Panc1 (cell line): Measurements from ENCODE around the gene KIAA1755. TPM values are rescaled to one million over a fixed set of nuclear protein-coding genes. Genes with fewer than 3 reads are reported as not detected.

Source experiments
- ATAC-seq: fragments of 200-7000 bp; cut with Tn5 transposase; 2 replicates; pipeline ENCODE4 v1.9.1; 2020; ENCODE audit warnings: mild to moderate bottlenecking, moderate library complexity
- BruUV-seq: library from RNA; stranded (reverse); fragments of 400-500 nt; replicated peaks from 2 replicates; lab custom pipeline; 2021; lab: Mats Ljungman, UMichigan
- CTCF ChIA-PET: fragments of 300-600 bp; sonication (Branson Sonifier 250); formaldehyde crosslinking; loops from one replicate; lab custom pipeline; 2022; ENCODE audit warnings: antibody characterized with exemption; lab: Charles Lee
- POLR2A ChIA-PET: fragments of 300-600 bp; sonication (Branson Sonifier 250); formaldehyde crosslinking; loops from one replicate; lab custom pipeline; 2022; ENCODE audit warnings: antibody characterized with exemption; lab: Charles Lee
- DNase-seq: peaks from one replicate; pipeline ENCODE4 v3.0.0-alpha.2; 2010; ENCODE audit warnings: low read depth, low spot score
- H3K27ac ChIP-seq: 2 replicates; pipeline ENCODE4 v1.5.1; 2011; ENCODE audit warnings: mild to moderate bottlenecking, low read length, inconsistent platforms
- H3K27me3 ChIP-seq: fragments of 200-500 bp; sonication (Bioruptor generic); 2 replicates; pipeline ENCODE4 v1.6.0; 2014; ENCODE audit warnings: low read length, inconsistent platforms; ENCODE audit not compliant: control insufficient read depth, insufficient read depth
- H3K36me3 ChIP-seq: fragments of 200-500 bp; sonication (Bioruptor generic); 2 replicates; pipeline ENCODE4 v1.5.1; 2014; ENCODE audit warnings: inconsistent platforms, mild to moderate bottlenecking, low read length, moderate library complexity; ENCODE audit not compliant: control insufficient read depth, insufficient read depth
- H3K4me1 ChIP-seq: 2 replicates; pipeline ENCODE4 v1.5.1; 2011; ENCODE audit warnings: inconsistent platforms, mild to moderate bottlenecking, low read length, moderate library complexity; ENCODE audit not compliant: control insufficient read depth, insufficient read depth
- H3K4me3 ChIP-seq, 2 experiments: 2 replicates each; pipeline ENCODE4 v1.5.1; 2011 to 2012; ENCODE audit warnings: low read depth in 2 of 2, low read length in 2 of 2, mild to moderate bottlenecking in 2 of 2, inconsistent platforms in 1 of 2, moderate library complexity in 1 of 2
- H3K9me3 ChIP-seq: fragments of 200-500 bp; sonication (Bioruptor generic); 2 replicates; pipeline ENCODE4 v1.5.1; 2014; ENCODE audit warnings: low read depth, mild to moderate bottlenecking, inconsistent platforms, low read length, moderate library complexity; ENCODE audit not compliant: control insufficient read depth, insufficient read depth
- CTCF ChIP-seq: fragments of 450-650 bp; IDR thresholded peaks from 2 replicates; pipeline ENCODE4 v1.5.1; 2017; ENCODE audit warnings: mild to moderate bottlenecking
- POLR2AphosphoS5 ChIP-seq: IDR thresholded peaks from 2 replicates; pipeline ENCODE4 v1.6.1; 2012; ENCODE audit warnings: mild to moderate bottlenecking, low read depth, low read length, moderate library complexity
- REST ChIP-seq, 2 experiments: IDR thresholded peaks; 2 replicates each; pipeline ENCODE4 v1.6.1; 2011 to 2012; ENCODE audit warnings: low read depth in 2 of 2, control low read depth in 1 of 2, low read length in 1 of 2, mild to moderate bottlenecking in 1 of 2, moderate library complexity in 1 of 2; ENCODE audit not compliant: insufficient read depth in 1 of 2
- SIN3A ChIP-seq: IDR thresholded peaks from 2 replicates; pipeline ENCODE4 v1.6.1; 2012; ENCODE audit warnings: low read depth, mild to moderate bottlenecking, low read length, moderate library complexity, borderline replicate concordance; ENCODE audit not compliant: insufficient read depth
- TCF7L2 ChIP-seq: IDR thresholded peaks from 2 replicates; pipeline ENCODE4 v1.6.1; 2011; ENCODE audit warnings: mild to moderate bottlenecking, low read depth, low read length, inconsistent platforms
- in situ Hi-C: cut with HindIII; loops from 2 replicates; pipeline ENCODE4 v1.10.0; 2016; ENCODE audit warnings: low sequenced_read_pairs, low pct_unique_long_range_greater_than_20kb
- intact Hi-C: fragments of 100-400 bp; cut with micrococcal nuclease; formaldehyde crosslinking; loops from one replicate; pipeline ENCODE4 v1.10.0; 2022; ENCODE audit not compliant: unreplicated experiment
- total RNA-seq: library from RNA; stranded (reverse); gene quantifications from one replicate; pipeline ENCODE4 v1.2.1, GENCODE V29; 2021; ENCODE audit not compliant: unreplicated experiment

The KIAA1755 gene
- total RNA-seq, 1 experiment from 2014 or later = 0.08 TPM

- CTCF ChIA-PET = no interaction called here
- POLR2A ChIA-PET = no interaction called here
Measured at GRCh38 chr20:38169636-38170193, 90.8 kb downstream of the KIAA1755 start.

More at GRCh38 chr20:38169636-38170193, 90.8 kb downstream of the KIAA1755 start:
- TF ChIP-seq TCF7L2 (no peak), POLR2AphosphoS5 (no peak), REST (IDR thresholded peaks at IDR 0.05; ENCODE audit: insufficient read depth in 1 of 2, low read depth in 2 of 2, low read length in 1 of 2) (no peak), CTCF (no peak), SIN3A (no peak)
- H3K36me3 ChIP-seq = no peaks in the 10 kb centered on the region
- no peaks in the 10 kb centered on the region for H3K9me3 ChIP-seq
- H3K27ac ChIP-seq = no peak overlapping the region
- no peaks in the 10 kb centered on the region for H3K27me3 ChIP-seq
- ATAC-seq (no peak), DNase-seq (no peak)
- intact Hi-C loops (loop anchor here (5.0 kb wide), 1 partner anchor 97 kb away; no protein-coding TSS in a partner anchor), in situ Hi-C loops (no loop called here)
- no TSS peak for BruUV-seq
- H3K4me3 ChIP-seq = no peak overlapping the region
- H3K4me1 ChIP-seq = peaks cover 11% of the 10 kb centered on the region
